AG09309 (cell line): Measurements from ENCODE around the gene OLFM4.

ENCODE experiments used
- DNase-seq: peaks from one replicate; pipeline ENCODE4 v3.0.0-alpha.2; 2010; ENCODE audit warnings: low read depth
- H3K4me3 ChIP-seq: 2 replicates; pipeline ENCODE4 v1.5.1; 2011; ENCODE audit warnings: mild to moderate bottlenecking, low read depth, low read length, moderate library complexity; ENCODE audit not compliant: control insufficient read depth
- TF ChIP-seq, protein P1 (sequence below): IDR thresholded peaks from 2 replicates; pipeline ENCODE4 v1.5.1; 2011; ENCODE audit warnings: mild to moderate bottlenecking, low read depth, low read length, inconsistent platforms; ENCODE audit not compliant: insufficient read depth, control insufficient read depth; ENCODE audit errors: missing control alignments

OLFM4 gene

DNA sequence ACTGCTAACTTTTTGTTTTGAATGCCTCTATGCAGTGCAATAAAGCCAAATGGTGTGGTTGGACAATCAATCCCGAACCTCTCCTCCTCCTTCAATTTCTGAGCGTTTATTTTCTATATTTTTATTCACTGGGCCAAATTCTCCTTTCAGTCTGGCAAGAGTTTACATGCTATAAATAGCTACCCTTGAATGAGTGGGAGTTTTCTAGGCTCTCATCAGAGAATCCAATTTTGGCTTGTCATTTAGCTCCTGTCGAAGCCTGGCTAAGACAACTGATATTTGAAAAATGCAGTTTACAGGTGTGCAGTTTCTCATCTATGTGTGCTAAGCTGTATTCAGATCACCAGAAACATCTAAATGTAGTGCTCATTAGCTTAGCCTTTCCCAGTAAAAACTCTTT is 61.8 kb downstream of the OLFM4 start:
- H3K4me3 ChIP-seq: no peak overlapping the region
- TF ChIP-seq, protein P1, sequence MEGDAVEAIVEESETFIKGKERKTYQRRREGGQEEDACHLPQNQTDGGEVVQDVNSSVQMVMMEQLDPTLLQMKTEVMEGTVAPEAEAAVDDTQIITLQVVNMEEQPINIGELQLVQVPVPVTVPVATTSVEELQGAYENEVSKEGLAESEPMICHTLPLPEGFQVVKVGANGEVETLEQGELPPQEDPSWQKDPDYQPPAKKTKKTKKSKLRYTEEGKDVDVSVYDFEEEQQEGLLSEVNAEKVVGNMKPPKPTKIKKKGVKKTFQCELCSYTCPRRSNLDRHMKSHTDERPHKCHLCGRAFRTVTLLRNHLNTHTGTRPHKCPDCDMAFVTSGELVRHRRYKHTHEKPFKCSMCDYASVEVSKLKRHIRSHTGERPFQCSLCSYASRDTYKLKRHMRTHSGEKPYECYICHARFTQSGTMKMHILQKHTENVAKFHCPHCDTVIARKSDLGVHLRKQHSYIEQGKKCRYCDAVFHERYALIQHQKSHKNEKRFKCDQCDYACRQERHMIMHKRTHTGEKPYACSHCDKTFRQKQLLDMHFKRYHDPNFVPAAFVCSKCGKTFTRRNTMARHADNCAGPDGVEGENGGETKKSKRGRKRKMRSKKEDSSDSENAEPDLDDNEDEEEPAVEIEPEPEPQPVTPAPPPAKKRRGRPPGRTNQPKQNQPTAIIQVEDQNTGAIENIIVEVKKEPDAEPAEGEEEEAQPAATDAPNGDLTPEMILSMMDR: no peak
- DNase-seq: no peak

DNA sequence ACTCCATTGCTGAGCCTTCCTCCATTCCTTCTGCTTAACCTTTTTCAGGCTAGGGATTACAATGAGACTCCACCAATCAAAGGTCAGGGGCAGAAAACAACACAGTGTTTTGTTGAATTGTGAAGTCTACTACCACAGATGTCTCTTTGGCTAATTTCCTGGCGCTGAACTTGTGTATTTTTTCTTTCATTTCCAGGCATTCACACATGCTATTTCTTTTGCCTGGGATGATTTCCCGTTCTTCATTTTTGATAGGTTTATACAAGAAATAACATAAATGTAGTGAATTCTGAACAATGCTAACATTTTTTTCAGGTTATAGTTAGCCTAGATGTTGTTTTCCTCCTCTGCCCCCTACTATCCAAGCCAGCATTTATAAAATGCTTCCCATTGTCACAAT is 64.3 kb downstream of the OLFM4 start:
- TF ChIP-seq, protein P1: no peak
- DNase-seq: no peak
- no peak overlapping the region for H3K4me3 ChIP-seq

DNA sequence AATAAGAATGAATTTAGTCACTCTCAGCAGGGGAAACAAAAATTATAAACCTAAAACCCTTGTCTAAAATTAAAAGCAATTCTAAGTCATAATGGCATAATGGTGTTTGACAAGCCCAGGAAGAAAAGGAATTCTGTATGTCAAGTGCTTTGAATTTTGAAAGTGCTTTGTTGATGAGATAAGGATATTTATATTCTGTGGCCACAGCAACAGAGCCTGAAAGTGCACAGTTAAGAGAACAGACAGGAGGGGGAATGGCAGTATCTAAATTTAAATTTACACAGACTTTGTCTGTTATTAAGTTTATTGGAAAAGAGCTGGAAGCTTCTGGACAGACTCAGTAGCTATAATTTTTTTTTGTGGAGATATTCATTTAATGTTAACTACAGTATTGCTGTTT is 69.8 kb downstream of the OLFM4 start:
- DNase-seq: no peak
- TF ChIP-seq, protein P1: no peak
- no peak overlapping the region for H3K4me3 ChIP-seq

DNA sequence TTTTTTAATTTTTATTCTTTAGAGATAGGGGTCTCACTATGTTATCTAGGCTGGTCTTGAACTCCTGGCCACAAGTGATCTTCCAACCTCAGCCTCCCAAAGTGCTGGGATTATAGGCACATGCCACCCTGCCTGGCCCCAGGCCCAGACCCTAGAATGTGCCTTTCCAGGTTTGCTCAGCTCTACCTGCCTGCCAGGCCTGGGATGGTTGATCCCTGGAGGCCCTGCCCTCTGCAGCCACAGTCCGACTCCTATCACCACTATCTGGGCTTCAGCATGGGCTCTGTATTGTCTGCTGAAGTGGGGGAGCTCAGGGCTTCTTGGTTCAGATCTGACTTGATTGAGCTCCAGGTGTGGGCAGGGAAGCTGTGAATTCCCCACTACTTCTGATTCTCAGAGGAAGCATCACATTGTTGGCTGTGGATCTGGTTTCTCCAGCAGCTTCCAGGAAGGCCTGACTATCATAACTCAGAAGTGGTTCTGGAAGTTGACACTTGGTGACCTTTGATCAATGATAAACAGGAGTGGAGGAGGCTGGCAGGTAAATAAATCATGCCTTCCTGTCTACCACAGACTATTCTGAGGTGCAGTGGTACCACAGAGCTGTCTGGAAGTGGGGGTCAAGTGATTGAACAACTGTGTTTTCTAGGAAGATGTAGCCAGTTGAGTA is 71.9 kb downstream of the OLFM4 start:
- TF ChIP-seq, protein P1: no peak
- no peak for DNase-seq
- no peak overlapping the region for H3K4me3 ChIP-seq
